ENCODE measurements around the gene XG. TPM values are rescaled to one million over a fixed set of nuclear protein-coding genes. Genes with fewer than 3 reads are reported as not detected.

Gene XG
- total RNA-seq, 1 donor from 2014 or later, result 0.33 TPM

- DNase-seq (ENCODE audit: low read depth), result no peak
- no peak overlapping the region for H3K4me3 ChIP-seq (ENCODE audit: low read depth, low read length)
- H3K27me3 ChIP-seq (ENCODE audit: control insufficient read depth, insufficient read depth, low read length), result no peaks in the 10 kb centered on the region
- peaks cover 1% of the 10 kb centered on the region for H3K36me3 ChIP-seq (ENCODE audit: control insufficient read depth, insufficient read depth, low read length)
- no peak for TF ChIP-seq CTCF (IDR thresholded peaks at IDR 0.05; ENCODE audit: insufficient read depth, low read length, poor library complexity, severe bottlenecking)
These were observed 37.3 kb upstream of the XG start for GRCh38 chrX:2714551-2714950.

- TF ChIP-seq CTCF (IDR thresholded peaks at IDR 0.05; ENCODE audit: insufficient read depth, low read length, poor library complexity, severe bottlenecking), result no peak
- Histone ChIP-seq H3K4me3 (ENCODE audit: low read depth, low read length) (no peak overlapping the region), H3K36me3 (ENCODE audit: control insufficient read depth, insufficient read depth, low read length) (peaks cover 1% of the 10 kb centered on the region), H3K27me3 (ENCODE audit: control insufficient read depth, insufficient read depth, low read length) (no peaks in the 10 kb centered on the region)
- DNase-seq (ENCODE audit: low read depth), result no peak
These were observed 36.7 kb upstream of the XG start for GRCh38 chrX:2715066-2715600.

- H3K36me3 ChIP-seq (ENCODE audit: control insufficient read depth, insufficient read depth, low read length), result peaks cover 1% of the 10 kb centered on the region
- TF ChIP-seq CTCF (IDR thresholded peaks at IDR 0.05; ENCODE audit: insufficient read depth, low read length, poor library complexity, severe bottlenecking), result no peak
- H3K4me3 ChIP-seq (ENCODE audit: low read depth, low read length), result no peak overlapping the region
These were observed 34.5 kb upstream of the XG start for GRCh38 chrX:2717312-2717711.

GRCh38 chrX:2718821-2719220 lies 33.0 kb upstream of the XG start:
- no peak for DNase-seq (ENCODE audit: low read depth)
- H3K27me3 ChIP-seq (ENCODE audit: control insufficient read depth, insufficient read depth, low read length), result no peaks in the 10 kb centered on the region
- H3K36me3 ChIP-seq (ENCODE audit: control insufficient read depth, insufficient read depth, low read length), result peaks cover 3% of the 10 kb centered on the region
- H3K4me3 ChIP-seq (ENCODE audit: low read depth, low read length), result no peak overlapping the region
- TF ChIP-seq CTCF (IDR thresholded peaks at IDR 0.05; ENCODE audit: insufficient read depth, low read length, poor library complexity, severe bottlenecking), result no peak

More at GRCh38 chrX:2717312-2717711, 34.5 kb upstream of the XG start:
- no peak for DNase-seq (ENCODE audit: low read depth)
- no peaks in the 10 kb centered on the region for H3K27me3 ChIP-seq (ENCODE audit: control insufficient read depth, insufficient read depth, low read length)

- H3K27me3 ChIP-seq (ENCODE audit: control insufficient read depth, insufficient read depth, low read length), result no peaks in the 10 kb centered on the region
- peaks cover 3% of the 10 kb centered on the region for H3K36me3 ChIP-seq (ENCODE audit: control insufficient read depth, insufficient read depth, low read length)
- H3K4me3 ChIP-seq (ENCODE audit: low read depth, low read length), result no peak overlapping the region
- no peak for DNase-seq (ENCODE audit: low read depth)
- TF ChIP-seq CTCF (IDR thresholded peaks at IDR 0.05; ENCODE audit: insufficient read depth, low read length, poor library complexity, severe bottlenecking), result no peak
These were observed 31.9 kb upstream of the XG start for GRCh38 chrX:2719774-2720447.
